CD14-positive monocyte (primary cell): ENCODE measurements around the gene CDH18. TPM values are rescaled to one million over a fixed set of nuclear protein-coding genes. Genes with fewer than 3 reads are reported as not detected.

ENCODE experiments used
- DNase-seq, 3 donors: peaks; one replicate each; pipeline ENCODE4 v3.0.0-alpha.2; 2011 to 2022
- H2AFZ ChIP-seq: 2 replicates; pipeline ENCODE4 v1.6.0; 2012; ENCODE audit warnings: mild to moderate bottlenecking, low read depth, low read length, inconsistent platforms; ENCODE audit not compliant: insufficient read depth, poor library complexity, severe bottlenecking
- H3K27ac ChIP-seq, 2 donors: 1 replicate in 1 of 2; 2 replicates in 1 of 2; pipeline ENCODE4 v1.5.1; 2012 to 2013; ENCODE audit warnings: low read length in 2 of 2, control low read depth in 1 of 2, inconsistent platforms in 1 of 2, low read depth in 1 of 2, mild to moderate bottlenecking in 1 of 2
- H3K27me3 ChIP-seq, 2 donors: one replicate each; pipeline versions ENCODE4 v1.6.0 to v1.6.1; 2011 to 2013; ENCODE audit warnings: low read length in 2 of 2; ENCODE audit not compliant: control insufficient read depth in 2 of 2, insufficient read depth in 2 of 2
- H3K36me3 ChIP-seq, 2 donors: replicated peaks in 1 of 2; 1 replicate in 1 of 2; 2 replicates in 1 of 2; pipeline versions ENCODE4 v1.5.1 to v1.6.1; 2012 to 2013; ENCODE audit warnings: low read length in 2 of 2, control low read depth in 1 of 2, inconsistent platforms in 1 of 2, mild to moderate bottlenecking in 1 of 2; ENCODE audit not compliant: insufficient read depth in 2 of 2, control insufficient read depth in 1 of 2
- H3K4me1 ChIP-seq, 2 donors: 1 replicate in 1 of 2; 2 replicates in 1 of 2; pipeline versions ENCODE4 v1.5.1 to v1.6.1; 2012 to 2013; ENCODE audit warnings: low read length in 2 of 2, control low read depth in 1 of 2, inconsistent platforms in 1 of 2, mild to moderate bottlenecking in 1 of 2, moderate library complexity in 1 of 2; ENCODE audit not compliant: insufficient read depth in 2 of 2, control insufficient read depth in 1 of 2
- H3K4me2 ChIP-seq: replicated peaks from 2 replicates; pipeline ENCODE3; 2012; ENCODE audit warnings: low read length, moderate library complexity, mild to moderate bottlenecking; ENCODE audit not compliant: poor library complexity, severe bottlenecking; ENCODE audit errors: extremely low read depth
- H3K4me3 ChIP-seq, 3 experiments: fragments of 200-600 bp in 1 of 3; sonication (generic) in 1 of 3; replicated peaks in 1 of 3; 1 replicate in 2 of 3; 2 replicates in 1 of 3; pipeline ENCODE4 v1.5.1; 2011 to 2013; ENCODE audit warnings: low read length in 3 of 3, mild to moderate bottlenecking in 3 of 3, control low read depth in 2 of 3, low read depth in 2 of 3, inconsistent platforms in 1 of 3, moderate library complexity in 1 of 3
- H3K79me2 ChIP-seq: 2 replicates; pipeline ENCODE4 v1.6.0; 2012; ENCODE audit warnings: mild to moderate bottlenecking, control low read depth, inconsistent platforms, low read length, moderate library complexity; ENCODE audit not compliant: insufficient read depth
- H3K9ac ChIP-seq: 2 replicates; pipeline ENCODE4 v1.6.0; 2017; ENCODE audit warnings: low read length, mild to moderate bottlenecking; ENCODE audit not compliant: insufficient read depth, poor library complexity, severe bottlenecking
- H3K9me3 ChIP-seq, 2 donors: replicated peaks in 1 of 2; 1 replicate in 1 of 2; 2 replicates in 1 of 2; pipeline versions ENCODE4 v1.5.1 to v1.6.1; 2012 to 2013; ENCODE audit warnings: low read length in 2 of 2, control low read depth in 1 of 2; ENCODE audit not compliant: control insufficient read depth in 1 of 2, insufficient read depth in 1 of 2
- H4K20me1 ChIP-seq: 2 replicates; pipeline ENCODE4 v1.6.0; 2012; ENCODE audit warnings: mild to moderate bottlenecking, low read length, control low read depth, moderate library complexity; ENCODE audit not compliant: insufficient read depth
- H3K27ac Mint-ChIP-seq, 7 donors: one replicate each; pipeline ENCODE4 v1.8.0; 2020; ENCODE audit warnings: mild to moderate bottlenecking in 7 of 7, mixed read lengths in 7 of 7, moderate library complexity in 6 of 7, inconsistent platforms in 2 of 7
- H3K27me3 Mint-ChIP-seq, 3 donors: one replicate each; pipeline ENCODE4 v1.8.0; 2021 to 2022; ENCODE audit warnings: low read depth in 3 of 3, mild to moderate bottlenecking in 3 of 3, mixed read lengths in 3 of 3, moderate library complexity in 3 of 3, inconsistent platforms in 1 of 3
- H3K36me3 Mint-ChIP-seq, 2 donors: one replicate each; pipeline ENCODE4 v1.8.0; 2020; ENCODE audit warnings: mixed read lengths in 2 of 2, inconsistent platforms in 1 of 2, mild to moderate bottlenecking in 1 of 2
- H3K4me1 Mint-ChIP-seq: one replicate; pipeline ENCODE4 v1.8.0; 2020; ENCODE audit warnings: mild to moderate bottlenecking, mixed read lengths
- H3K4me3 Mint-ChIP-seq, 2 donors: one replicate each; pipeline ENCODE4 v1.8.0; 2020; ENCODE audit warnings: mild to moderate bottlenecking in 2 of 2, mixed read lengths in 2 of 2, moderate library complexity in 1 of 2
- H3K9me3 Mint-ChIP-seq, 7 donors: one replicate each; pipeline ENCODE4 v1.8.0; 2020 to 2022; ENCODE audit warnings: mixed read lengths in 7 of 7, mild to moderate bottlenecking in 6 of 7, moderate library complexity in 6 of 7, inconsistent platforms in 2 of 7
- CTCF ChIP-seq: fragments of 200-600 bp; IDR thresholded peaks from one replicate; pipeline ENCODE4 v1.8.0; 2022; ENCODE audit warnings: antibody characterized with exemption, mild to moderate bottlenecking
- WGBS: methylation state at CpG from one replicate; pipeline ENCODE4 v1.1.5; 2013; ENCODE audit warnings: missing lambda C conversion rate; ENCODE audit not compliant: insufficient coverage; 5-methylcytosine and 5-hydroxymethylcytosine counted together
- intact Hi-C, 2 donors: fragments of 100-400 bp; cut with micrococcal nuclease; formaldehyde crosslinking; loops; one replicate each; pipeline versions ENCODE4 v1.15.0 to v1.15.1; 2023
- polyA plus RNA-seq, 3 donors: library from polyadenylated mRNA; depleted of rRNA in 1 of 3; unstranded in 2 of 3; stranded (reverse) in 1 of 3; fragments of 300-500 nt in 2 of 3; fragments of >200 nt in 1 of 3; fragmentation: Illumina TruSeq in 2 of 3; gene quantifications; 1 replicate in 2 of 3; 2 replicates in 1 of 3; pipeline ENCODE4 v1.2.3, GENCODE V29; 2012 to 2021

Gene CDH18
- polyA plus RNA-seq, 3 donors, result not detected

GRCh38 chr5:19733612-19734495 is 254.1 kb downstream of the CDH18 start:
- no peak for TF ChIP-seq CTCF
- H3K27me3 ChIP-seq, result no peaks in the 10 kb centered on the region
- no peak overlapping the region for H3K9ac ChIP-seq
- no peak overlapping the region for H3K4me3 Mint-ChIP-seq
- peaks cover 3 to 10% (median 9%) of the 10 kb centered on the region in 7 donors for H3K9me3 Mint-ChIP-seq
- H3K36me3 ChIP-seq, result no peaks in the 10 kb centered on the region
- no peak overlapping the region for H2AFZ ChIP-seq
- no peak overlapping the region for H3K4me3 ChIP-seq
- H3K4me2 ChIP-seq, result no peak overlapping the region
- H3K27ac Mint-ChIP-seq, result no peak overlapping the region
- no peaks in the 10 kb centered on the region for H4K20me1 ChIP-seq
- H3K4me1 ChIP-seq, result no peaks in the 10 kb centered on the region
- H3K79me2 ChIP-seq, result no peaks in the 10 kb centered on the region
- DNase-seq, result no peak
- no peaks in the 10 kb centered on the region for H3K27me3 Mint-ChIP-seq
- no peak overlapping the region for H3K27ac ChIP-seq
- WGBS, result 96% methylated on average over 3 of the region's 6 CpGs
- H3K9me3 ChIP-seq, result peaks cover 8 to 21% of the 10 kb centered on the region in 2 donors
- H3K4me1 Mint-ChIP-seq, result no peaks in the 10 kb centered on the region
- H3K36me3 Mint-ChIP-seq, result no peaks in the 10 kb centered on the region
- intact Hi-C loops, result no loop called here

GRCh38 chr5:19728571-19728970 is 259.4 kb downstream of the CDH18 start:
- no peak for TF ChIP-seq CTCF
- Histone ChIP-seq H3K27me3 (no peaks in the 10 kb centered on the region), H3K4me1 (no peaks in the 10 kb centered on the region), H3K27ac (no peak overlapping the region), H3K36me3 (no peaks in the 10 kb centered on the region), H3K4me2 (no peak overlapping the region), H3K4me3 (no peak overlapping the region), H4K20me1 (no peaks in the 10 kb centered on the region), H3K9me3 (peaks cover 5 to 23% of the 10 kb centered on the region in 2 donors), H3K9ac (no peak overlapping the region), H2AFZ (no peak overlapping the region), H3K79me2 (no peaks in the 10 kb centered on the region)
- no CpG with 5 or more reads among the region's 3 CpGs for WGBS
- intact Hi-C loops, result no loop called here
- DNase-seq, result no peak
- H3K27ac Mint-ChIP-seq, result no peak overlapping the region
- H3K4me1 Mint-ChIP-seq, result no peaks in the 10 kb centered on the region
- H3K9me3 Mint-ChIP-seq, result peaks cover 5 to 16% (median 9%) of the 10 kb centered on the region in 7 donors
- no peaks in the 10 kb centered on the region for H3K36me3 Mint-ChIP-seq
- no peaks in the 10 kb centered on the region for H3K27me3 Mint-ChIP-seq
- H3K4me3 Mint-ChIP-seq, result no peak overlapping the region
